SIG-M5 treated with dmso at 0.1 percent for 504 hours (cell line): ENCODE data around the gene SUN1.

Experiments used
- DNase-seq: peaks from one replicate; lab custom pipeline; 2025; ENCODE audit not compliant: unreplicated experiment; lab: John Stamatoyannopoulos, UW

Gene SUN1

GRCh38 chr7:902996-903395, 70.7 kb downstream of the SUN1 start:
- DNase-seq: no peak

GRCh38 chr7:903921-904755, 71.9 kb downstream of the SUN1 start:
- DNase-seq: no peak

GRCh38 chr7:904847-905246, 72.6 kb downstream of the SUN1 start:
- DNase-seq: no peak

- DNase-seq: no peak
Measured at GRCh38 chr7:906776-907157, 74.5 kb downstream of the SUN1 start.

GRCh38 chr7:907158-907980, 75.1 kb downstream of the SUN1 start:
- no peak for DNase-seq

- no peak for DNase-seq
Measured at GRCh38 chr7:908159-908581, 75.9 kb downstream of the SUN1 start.

DNA sequence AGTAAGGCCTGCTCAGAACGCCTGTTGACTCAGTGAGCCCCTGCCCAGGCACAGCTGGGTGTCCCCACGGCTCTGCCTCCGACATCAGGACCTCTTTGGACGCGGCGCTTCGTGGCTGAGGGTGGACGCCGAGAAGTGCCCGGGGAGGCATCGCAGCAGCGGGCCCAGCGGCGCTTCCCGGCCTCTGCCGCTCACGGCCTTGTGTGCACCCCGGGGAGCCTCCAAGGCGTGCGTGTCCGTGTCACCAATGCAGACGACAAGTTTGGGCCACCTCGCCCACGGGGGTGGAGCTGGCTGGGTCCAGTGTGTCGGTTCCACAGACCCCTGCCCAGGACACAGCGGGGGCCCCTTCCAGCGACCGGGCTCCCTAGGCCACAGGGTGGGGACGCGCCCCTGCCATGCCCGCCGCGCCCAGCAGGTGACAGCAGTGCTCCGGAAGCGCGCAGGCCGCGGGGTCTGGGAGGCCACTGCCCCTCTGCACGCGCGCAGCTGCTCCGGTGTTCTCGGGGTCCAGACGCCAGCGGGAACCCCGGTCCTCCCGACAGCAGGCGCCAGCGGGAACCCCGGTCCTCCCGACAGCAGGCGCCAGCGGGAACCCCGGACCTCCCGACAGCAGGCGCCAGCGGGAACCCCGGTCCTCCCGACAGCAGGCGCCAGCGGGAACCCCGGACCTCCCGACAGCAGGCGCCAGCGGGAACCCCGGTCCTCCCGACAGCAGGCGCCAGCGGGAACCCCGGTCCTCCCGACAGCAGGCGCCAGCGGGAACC, 76.5 kb downstream of the SUN1 start:
- DNase-seq: peak; percentile 55

GRCh38 chr7:909358-910329, 77.4 kb downstream of the SUN1 start:
- peak; percentile 84 for DNase-seq

DNA sequence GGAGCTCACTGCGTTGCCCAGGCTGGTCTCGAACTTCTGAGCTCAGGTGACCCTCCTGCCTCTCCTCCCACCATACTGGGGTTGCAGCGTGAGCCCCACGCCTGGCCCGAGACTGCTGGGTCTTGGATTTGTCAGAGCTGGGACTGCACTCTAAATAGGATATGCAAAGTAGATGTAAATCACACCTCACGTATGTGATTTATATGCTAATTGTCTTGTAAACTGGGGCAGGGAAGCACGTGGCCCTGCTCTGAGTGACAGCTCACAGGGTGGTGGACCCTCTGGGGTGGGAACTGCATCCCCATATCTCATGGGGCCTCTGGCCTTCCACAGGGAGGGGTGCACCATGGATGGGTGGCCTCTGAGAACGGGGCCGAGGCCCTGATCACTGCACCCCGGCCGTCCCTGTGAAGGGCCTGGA, 78.2 kb downstream of the SUN1 start:
- DNase-seq: no peak

DNA sequence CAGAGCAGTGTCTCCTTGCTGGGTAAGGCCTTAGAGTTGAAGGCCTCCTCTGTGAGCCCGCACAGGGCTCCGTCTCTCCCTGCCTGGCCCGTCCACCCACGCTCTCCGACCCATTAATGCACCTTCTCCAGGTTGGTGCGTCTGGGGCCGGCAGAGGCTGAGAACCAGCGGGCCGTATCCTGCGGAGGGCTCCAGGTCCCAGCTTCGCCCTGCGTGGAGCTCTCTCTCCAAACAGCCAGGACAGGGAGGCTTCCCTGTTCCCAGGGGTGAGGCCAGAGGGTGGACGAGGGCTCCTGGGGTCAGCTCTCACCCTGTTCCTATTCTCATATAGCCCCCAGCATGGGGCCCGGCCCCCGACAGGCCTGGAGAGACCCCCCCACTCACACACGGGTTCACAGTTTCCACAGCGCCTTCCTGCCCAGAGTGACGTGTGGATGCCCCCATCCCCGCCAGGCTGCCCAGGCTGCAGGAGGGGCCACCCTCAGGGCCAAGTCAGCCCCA, 78.7 kb downstream of the SUN1 start:
- DNase-seq: no peak

GRCh38 chr7:911791-912480, 79.7 kb downstream of the SUN1 start:
- DNase-seq: no peak

DNA sequence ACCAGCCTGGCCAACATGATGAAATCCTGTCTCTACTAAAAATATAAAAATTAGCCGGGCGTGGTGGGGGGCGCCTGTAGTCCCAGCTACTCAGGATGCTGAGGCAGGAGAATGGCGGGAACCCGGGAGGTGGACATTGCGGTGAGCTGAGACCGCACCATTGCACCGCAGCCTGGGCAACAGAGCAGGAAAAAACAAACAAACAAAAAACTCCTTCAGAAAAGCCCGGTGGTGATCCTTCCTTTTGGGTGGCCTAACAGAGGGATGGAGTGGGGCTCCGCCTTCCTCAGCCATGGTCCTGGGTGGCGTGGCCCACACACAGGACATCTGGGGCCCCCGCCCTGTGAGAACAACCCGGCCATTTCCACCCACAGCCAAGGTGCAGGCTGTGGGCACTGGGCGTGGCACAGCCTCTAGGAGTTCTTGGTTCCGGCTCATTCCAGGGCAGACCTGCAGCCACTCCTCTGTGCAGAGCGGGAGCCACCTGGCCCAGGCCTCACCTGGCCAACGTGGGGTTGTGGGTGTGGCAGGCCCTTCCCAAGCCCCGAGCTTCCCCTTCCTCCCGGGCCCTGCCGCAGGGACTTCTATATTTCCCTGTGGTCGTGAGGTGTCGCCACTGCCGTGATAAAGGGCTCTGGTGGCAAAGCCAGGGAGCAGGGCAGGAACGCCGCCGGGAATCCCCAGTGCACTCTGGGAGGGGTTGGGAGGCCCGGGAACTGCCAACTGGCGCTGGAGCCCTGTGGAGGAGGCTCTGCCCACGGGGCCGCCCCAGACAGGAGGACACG, 81.7 kb downstream of the SUN1 start:
- DNase-seq: no peak

DNA sequence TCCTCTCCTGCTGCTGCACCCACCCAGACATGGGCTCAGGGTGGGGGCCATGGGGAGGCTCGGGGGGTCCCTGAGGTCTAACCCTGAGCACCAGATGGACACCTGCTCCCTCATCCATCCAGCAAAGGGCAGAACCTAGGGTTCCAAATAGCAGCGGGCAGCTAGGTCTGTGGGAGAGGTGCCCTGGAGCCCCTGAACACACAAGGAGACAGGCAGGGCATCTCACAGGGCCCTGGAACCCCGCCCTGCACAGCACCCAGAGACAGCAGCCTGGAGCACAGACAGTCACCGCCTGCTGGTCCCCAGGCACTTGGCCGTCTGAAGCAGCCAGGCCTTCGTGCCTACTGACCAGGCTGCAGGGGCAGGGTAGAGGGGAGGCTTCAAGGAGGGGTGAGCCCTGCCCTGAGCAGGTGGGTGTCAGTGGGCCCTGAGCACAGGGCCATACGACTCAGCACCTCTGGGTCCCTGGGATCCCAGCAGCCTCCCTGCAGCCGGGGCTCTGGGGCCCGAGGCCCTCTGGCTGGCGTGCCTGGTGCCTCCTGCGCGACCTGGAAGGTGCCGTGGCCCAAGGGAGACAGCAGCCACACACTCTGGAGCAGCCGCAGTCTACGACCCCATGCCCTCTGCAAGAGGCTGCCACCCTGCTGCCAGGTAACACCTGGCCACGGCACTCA, 82.4 kb downstream of the SUN1 start:
- no peak for DNase-seq

GRCh38 chr7:915291-916218, 83.3 kb downstream of the SUN1 start:
- no peak for DNase-seq

DNA sequence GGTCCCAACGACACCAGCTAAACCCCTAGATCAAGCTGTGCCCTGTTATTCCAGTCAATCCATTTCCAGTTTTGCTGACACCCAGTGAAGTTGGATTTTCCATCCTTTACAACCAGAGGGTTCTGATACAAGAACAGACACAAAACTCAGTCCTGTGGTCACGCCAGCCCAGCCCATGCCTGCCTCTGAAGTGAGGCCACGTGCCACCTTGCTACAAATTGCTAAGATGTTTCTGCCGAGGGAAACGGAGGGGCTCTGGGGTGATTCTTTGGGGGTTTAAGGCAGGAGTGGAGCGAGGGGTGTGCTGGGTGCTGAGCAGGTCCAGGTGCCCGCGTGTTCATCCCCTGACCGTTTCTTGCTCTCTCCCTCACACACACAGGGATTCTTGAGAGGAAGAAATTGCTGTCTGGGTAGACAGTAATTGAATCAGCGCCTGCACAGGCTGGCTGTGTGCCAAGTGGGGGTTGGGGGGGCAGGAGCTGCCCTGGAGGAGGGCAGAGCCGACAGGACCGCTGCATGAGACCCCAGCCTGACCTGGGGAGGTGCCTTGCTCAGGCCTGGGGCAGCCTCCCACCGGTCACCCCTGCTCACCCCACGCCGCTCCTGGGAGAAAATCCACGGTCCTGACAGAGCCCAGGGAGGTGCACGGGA, 84.1 kb downstream of the SUN1 start:
- no peak for DNase-seq

- no peak for DNase-seq
Measured at GRCh38 chr7:917255-918117, 85.2 kb downstream of the SUN1 start.
